H1 (cell line): ENCODE data around the gene ALK. TPM values are rescaled to one million over a fixed set of nuclear protein-coding genes. Genes with fewer than 3 reads are reported as not detected.

Experiments
- BCL11A ChIP-seq, 2 experiments: IDR thresholded peaks; one replicate each; pipeline ENCODE4 v1.6.1; 2011; ENCODE audit warnings: low read depth in 2 of 2, low read length in 2 of 2, mild to moderate bottlenecking in 2 of 2
- RXRA ChIP-seq: IDR thresholded peaks from 2 replicates; pipeline ENCODE4 v1.6.1; 2011; ENCODE audit warnings: low read depth, mild to moderate bottlenecking, low read length, moderate library complexity; ENCODE audit not compliant: insufficient read depth
- polyA plus RNA-seq, 7 experiments: library from polyadenylated mRNA; depleted of rRNA in 3 of 7; stranded (reverse) in 5 of 7; unstranded in 2 of 7; fragments of >200 nt in 5 of 7; fragments of 200-250 nt in 2 of 7; gene quantifications; 1 replicate in 5 of 7; 2 replicates in 1 of 7; 4 replicates in 1 of 7; pipeline versions ENCODE4 v1.2.1 to v1.2.3, GENCODE V29; 2011 to 2013; ENCODE audit warnings: missing spikeins in 2 of 7, mixed read lengths in 2 of 7
- total RNA-seq: library from RNA; stranded (reverse); fragmentation: NEBNext Ultra II Directional; extraction: Animal tissue kit (Norgen Biotek cat#: 25700); gene quantifications from 2 replicates; pipeline ENCODE4 v1.2.1, GENCODE V29; 2021
- TF ChIP-seq, protein P1 (sequence below): fragments of 300-600 bp; sonication (generic); IDR thresholded peaks from 2 replicates; pipeline ENCODE4 v1.7.1; 2012; ENCODE audit warnings: low read length, moderate library complexity, mild to moderate bottlenecking, inconsistent platforms; ENCODE audit not compliant: insufficient replicate concordance

Gene ALK
- total and polyA plus RNA-seq, 2 of the 8 experiments (the other 6 are each of a cell fraction or from before 2014, with no cell fraction given): 0.02 to 0.09 TPM

DNA sequence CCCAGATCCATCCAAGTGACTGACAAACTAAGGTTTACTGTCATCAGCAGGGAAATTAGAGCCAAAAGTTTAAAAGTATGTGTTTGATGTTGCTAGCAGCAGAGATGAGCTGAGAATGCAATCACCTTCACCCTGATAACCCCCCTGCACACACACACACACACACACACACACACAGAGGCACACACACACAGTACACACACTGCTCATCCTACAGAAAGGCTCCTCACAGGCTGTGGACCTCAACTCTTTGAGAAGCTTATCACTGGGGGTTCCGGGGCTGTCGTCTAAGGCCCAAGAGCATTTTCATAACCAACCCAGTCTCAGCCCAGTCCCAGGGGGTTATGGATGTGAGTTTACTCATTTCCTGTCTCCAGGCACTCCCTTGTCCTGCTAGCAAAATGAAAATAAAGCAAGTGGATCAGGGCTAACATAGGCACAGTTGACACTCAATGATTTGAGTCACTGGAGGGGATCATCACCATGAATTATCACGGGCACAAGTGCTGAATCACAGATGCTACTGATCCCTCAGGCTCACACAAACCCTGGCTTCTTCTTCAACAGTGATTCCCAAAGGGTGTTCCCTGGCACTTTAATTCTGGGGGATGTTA, 76.6 kb downstream of the ALK start (continued):
- no peak for TF ChIP-seq BCL11A (IDR thresholded peaks at IDR 0.05; ENCODE audit: low read depth in 2 of 2, low read length in 2 of 2)
- no peak for TF ChIP-seq RXRA
- TF ChIP-seq, protein P1, sequence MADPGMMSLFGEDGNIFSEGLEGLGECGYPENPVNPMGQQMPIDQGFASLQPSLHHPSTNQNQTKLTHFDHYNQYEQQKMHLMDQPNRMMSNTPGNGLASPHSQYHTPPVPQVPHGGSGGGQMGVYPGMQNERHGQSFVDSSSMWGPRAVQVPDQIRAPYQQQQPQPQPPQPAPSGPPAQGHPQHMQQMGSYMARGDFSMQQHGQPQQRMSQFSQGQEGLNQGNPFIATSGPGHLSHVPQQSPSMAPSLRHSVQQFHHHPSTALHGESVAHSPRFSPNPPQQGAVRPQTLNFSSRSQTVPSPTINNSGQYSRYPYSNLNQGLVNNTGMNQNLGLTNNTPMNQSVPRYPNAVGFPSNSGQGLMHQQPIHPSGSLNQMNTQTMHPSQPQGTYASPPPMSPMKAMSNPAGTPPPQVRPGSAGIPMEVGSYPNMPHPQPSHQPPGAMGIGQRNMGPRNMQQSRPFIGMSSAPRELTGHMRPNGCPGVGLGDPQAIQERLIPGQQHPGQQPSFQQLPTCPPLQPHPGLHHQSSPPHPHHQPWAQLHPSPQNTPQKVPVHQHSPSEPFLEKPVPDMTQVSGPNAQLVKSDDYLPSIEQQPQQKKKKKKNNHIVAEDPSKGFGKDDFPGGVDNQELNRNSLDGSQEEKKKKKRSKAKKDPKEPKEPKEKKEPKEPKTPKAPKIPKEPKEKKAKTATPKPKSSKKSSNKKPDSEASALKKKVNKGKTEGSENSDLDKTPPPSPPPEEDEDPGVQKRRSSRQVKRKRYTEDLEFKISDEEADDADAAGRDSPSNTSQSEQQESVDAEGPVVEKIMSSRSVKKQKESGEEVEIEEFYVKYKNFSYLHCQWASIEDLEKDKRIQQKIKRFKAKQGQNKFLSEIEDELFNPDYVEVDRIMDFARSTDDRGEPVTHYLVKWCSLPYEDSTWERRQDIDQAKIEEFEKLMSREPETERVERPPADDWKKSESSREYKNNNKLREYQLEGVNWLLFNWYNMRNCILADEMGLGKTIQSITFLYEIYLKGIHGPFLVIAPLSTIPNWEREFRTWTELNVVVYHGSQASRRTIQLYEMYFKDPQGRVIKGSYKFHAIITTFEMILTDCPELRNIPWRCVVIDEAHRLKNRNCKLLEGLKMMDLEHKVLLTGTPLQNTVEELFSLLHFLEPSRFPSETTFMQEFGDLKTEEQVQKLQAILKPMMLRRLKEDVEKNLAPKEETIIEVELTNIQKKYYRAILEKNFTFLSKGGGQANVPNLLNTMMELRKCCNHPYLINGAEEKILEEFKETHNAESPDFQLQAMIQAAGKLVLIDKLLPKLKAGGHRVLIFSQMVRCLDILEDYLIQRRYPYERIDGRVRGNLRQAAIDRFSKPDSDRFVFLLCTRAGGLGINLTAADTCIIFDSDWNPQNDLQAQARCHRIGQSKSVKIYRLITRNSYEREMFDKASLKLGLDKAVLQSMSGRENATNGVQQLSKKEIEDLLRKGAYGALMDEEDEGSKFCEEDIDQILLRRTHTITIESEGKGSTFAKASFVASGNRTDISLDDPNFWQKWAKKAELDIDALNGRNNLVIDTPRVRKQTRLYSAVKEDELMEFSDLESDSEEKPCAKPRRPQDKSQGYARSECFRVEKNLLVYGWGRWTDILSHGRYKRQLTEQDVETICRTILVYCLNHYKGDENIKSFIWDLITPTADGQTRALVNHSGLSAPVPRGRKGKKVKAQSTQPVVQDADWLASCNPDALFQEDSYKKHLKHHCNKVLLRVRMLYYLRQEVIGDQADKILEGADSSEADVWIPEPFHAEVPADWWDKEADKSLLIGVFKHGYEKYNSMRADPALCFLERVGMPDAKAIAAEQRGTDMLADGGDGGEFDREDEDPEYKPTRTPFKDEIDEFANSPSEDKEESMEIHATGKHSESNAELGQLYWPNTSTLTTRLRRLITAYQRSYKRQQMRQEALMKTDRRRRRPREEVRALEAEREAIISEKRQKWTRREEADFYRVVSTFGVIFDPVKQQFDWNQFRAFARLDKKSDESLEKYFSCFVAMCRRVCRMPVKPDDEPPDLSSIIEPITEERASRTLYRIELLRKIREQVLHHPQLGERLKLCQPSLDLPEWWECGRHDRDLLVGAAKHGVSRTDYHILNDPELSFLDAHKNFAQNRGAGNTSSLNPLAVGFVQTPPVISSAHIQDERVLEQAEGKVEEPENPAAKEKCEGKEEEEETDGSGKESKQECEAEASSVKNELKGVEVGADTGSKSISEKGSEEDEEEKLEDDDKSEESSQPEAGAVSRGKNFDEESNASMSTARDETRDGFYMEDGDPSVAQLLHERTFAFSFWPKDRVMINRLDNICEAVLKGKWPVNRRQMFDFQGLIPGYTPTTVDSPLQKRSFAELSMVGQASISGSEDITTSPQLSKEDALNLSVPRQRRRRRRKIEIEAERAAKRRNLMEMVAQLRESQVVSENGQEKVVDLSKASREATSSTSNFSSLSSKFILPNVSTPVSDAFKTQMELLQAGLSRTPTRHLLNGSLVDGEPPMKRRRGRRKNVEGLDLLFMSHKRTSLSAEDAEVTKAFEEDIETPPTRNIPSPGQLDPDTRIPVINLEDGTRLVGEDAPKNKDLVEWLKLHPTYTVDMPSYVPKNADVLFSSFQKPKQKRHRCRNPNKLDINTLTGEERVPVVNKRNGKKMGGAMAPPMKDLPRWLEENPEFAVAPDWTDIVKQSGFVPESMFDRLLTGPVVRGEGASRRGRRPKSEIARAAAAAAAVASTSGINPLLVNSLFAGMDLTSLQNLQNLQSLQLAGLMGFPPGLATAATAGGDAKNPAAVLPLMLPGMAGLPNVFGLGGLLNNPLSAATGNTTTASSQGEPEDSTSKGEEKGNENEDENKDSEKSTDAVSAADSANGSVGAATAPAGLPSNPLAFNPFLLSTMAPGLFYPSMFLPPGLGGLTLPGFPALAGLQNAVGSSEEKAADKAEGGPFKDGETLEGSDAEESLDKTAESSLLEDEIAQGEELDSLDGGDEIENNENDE: no peak
